GM21515 (cell line): Measurements from ENCODE around the gene ASMTL.
A peak's percentile ranks its signal among the peaks of the same experiment; 100 is the strongest.
"Not testable (repeated sequence)": the region's sequence is repeated elsewhere in the genome, so short reads cannot be mapped to it uniquely, and the experiment has no call there.

ENCODE experiments used
- ATAC-seq: cut with Tn5 transposase; IDR thresholded peaks from one replicate; pipeline ENCODE4 v1.9.1; 2021; ENCODE audit not compliant: unreplicated experiment

ASMTL gene

DNA sequence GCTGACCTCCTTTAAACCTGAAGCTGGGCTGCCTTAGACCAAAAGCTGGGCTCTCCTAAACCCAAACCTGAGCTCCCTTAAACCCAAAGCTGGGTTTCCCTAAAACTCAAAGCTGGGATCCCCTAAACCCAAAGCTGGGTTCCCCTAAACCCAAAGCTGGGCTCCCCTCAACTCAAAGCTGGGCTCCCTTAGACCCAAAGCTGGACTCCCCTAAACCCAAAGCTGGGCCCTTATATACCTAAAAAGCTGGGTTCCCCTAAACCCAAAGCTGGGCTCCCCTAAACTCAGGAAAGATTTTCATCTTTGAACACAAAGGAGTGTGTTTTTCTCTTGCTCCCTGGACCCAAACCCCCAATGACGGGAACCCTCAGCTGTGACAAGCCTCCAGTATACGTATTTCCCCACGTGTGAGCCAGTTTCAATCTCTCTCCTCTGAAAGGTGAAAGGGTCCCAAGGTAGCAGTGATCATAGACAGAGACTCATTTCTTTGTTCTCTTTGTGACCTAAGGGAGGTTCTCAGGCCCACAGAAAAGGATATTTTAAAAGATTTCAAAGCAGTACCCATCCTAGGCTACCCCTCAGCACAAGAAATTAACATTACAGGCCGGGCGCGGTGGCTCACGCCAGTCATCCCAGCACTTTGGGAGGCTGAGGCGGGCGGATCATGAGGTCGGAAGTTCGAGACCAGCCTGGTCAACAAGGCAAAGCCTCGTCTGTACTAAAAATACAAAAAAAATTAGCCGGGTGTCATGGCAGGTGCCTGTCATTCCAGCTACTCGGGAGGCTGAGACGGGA, 31.3 kb upstream of the ASMTL start:
- ATAC-seq = peak; percentile 46

DNA sequence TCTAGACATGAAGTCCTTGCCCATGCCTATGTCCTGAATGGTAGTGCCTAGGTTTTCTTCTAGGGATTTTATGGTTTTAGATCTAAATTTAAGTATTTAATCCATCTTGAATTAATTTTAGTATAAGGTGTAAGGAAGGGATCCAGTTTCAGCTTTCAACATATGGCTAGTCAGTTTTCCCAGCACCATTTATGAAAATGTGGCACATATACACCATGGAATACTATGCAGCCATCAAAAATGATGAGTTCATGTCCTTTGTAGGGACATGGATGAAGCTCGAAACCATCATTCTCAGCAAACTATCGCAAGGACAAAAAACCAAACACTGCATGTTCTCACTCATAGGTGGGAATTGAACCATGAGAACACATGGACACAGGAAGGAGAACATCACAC, 29.8 kb upstream of the ASMTL start:
- ATAC-seq = not testable (repeated sequence)

DNA sequence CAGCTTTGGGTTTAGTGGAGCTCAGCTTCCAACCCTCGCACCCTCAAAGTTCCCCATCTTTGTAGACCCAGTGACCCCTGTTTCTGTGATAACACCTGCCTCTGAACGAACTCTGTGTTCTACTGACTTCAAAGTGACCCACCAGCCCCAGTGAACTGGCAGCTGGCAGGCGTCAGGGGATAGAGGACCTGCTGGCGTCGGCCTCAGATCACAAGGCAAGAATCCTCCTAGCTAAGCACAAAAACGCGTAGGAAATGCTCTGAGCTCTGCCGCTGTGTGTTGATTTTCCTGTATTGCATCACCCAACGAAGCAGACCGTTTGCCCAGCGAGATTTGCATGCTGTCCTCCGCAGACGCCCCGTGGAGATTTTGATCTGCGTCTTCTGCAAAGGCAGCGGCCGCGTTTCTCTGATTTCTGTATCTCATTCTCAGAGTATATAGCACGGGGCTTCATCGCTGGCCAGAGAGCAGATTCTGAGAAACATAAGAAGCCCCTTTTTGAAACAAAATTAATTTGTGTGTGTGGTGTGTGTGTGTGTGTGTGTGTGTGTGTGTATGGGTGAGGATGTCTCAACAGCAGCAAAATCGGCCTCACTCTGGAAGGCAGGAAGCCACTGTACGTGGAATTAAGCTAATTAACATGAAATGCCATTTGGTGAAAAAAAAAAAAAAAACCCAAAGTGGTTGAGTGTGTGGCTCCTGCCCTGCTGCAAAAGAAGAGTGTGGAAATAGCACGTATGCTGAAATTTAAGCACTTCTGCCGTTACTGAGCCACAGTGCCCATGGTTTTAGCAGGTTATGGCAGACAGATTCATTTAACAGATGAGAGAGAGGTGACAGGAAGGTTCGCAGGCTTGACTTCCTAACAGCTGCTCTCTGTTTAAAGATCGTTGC, 29.2 kb upstream of the ASMTL start:
- ATAC-seq = peak; percentile 61

DNA sequence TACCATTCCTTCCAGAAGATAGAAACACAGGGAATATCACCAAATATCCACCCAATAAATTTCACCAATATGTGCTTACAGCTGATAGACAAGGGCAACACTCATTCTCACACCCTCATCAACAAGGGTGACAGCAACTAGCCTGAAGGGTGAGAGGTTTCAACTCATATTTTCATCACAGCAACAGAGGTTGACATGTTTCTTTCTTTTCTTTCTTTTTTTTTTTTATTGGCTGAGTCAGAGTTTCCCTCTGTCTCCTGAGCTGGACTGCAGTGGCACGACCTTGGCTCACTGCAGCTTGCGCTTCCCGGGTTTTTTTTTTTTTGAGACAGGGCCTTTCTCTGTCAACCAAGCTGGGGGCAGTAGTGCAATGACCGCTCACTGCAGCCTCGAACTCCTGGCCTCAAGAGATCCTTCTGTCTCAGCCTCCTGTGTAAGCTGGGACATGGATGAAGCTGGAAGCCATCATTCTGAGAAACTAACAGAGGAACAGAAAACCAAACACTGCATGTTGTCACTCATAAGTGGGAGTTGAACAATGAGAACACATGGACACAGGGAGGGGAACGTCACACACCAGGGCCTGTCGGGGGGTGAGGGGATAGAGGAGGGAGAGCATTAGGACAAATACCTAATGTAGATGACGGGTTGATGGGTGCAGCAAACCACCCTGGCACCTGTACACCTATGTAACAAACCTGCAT, 27.5 kb upstream of the ASMTL start:
- peak; percentile 0 for ATAC-seq

DNA sequence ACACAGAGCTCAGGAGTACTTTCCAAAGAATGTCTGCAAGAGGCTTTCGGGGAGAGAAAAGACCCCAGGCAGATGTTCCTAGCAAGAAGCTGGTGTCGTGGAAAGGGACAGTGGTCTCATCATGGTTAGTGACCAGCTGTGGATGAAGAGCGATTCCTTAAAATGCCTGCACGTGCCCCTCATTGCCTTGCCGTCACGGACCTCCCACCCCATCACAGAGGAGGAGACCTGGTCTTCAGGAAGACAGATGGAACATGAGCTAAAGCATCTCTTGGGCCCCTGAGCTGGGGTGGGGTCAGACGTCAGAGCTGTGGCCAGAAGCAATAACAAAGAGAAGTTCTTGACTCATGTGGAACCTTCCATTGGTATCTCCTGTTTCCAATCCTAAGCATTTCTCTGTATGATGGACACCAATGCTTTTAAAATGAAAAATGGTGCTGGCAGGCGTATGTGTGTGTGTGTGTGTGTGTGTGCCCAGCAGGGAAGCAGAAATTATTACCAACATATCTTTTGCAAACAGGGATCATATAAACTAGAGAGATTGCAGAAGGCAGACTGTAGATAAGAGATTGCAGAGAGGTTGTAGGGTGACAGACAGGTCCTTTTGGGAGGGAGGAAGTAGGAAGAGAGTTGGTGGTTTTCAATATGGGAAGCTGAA, 25.2 kb upstream of the ASMTL start:
- no peak for ATAC-seq

DNA sequence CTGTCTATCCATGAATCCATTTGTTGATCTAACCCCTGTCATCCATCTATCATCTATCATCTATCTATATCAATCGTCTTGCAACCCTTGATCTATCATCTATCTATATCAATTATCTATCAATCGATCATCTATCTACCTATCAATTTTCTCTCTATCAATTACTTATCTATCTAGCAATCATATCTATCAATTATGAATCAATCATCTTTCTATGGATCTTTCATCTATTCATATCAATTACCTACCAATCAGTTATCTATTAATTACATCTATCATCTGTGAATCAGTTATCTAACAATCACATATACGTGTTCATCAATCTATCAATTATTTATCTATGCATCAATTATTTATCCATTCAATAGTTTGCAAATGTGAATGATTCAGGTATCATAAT, 24.5 kb upstream of the ASMTL start:
- ATAC-seq = no peak

DNA sequence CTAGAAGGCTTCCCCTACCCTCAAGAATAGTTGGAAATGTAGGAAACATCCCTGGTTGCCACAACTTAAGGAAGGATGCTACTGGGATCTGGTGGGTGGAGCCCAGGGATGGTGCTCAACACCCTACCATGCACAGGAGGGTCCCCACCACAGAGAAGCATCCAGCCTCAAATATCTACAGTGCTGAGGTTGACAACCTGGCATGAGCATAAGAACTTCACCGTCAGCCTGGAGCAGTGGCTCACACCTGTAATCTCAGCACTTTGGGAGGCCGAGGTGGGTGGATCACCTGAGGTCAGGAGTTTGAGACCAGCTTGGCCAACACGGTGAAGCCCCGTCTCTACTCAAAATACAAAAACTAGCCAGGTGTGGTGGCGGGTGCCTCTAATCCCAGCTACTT, 24.0 kb upstream of the ASMTL start:
- no peak for ATAC-seq

DNA sequence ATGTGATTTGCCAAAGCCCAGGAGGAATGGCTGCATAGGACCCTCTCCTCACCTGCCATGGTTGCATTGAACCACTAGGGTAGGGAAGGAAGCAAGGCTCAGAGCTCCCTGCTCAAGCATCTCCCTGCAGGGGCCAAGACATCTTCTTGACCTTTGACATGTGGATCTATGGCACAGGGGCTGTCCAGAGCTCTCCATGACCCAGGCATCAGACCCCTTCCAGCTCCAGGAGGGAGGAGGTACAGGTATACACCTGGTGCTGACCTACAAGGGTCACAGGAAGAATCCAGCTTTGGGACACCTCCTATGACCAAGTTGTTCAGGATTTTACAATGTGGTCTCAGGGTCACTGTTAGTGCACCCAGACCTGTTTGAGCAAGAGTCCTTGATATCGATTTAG, 23.2 kb upstream of the ASMTL start:
- no peak for ATAC-seq

DNA sequence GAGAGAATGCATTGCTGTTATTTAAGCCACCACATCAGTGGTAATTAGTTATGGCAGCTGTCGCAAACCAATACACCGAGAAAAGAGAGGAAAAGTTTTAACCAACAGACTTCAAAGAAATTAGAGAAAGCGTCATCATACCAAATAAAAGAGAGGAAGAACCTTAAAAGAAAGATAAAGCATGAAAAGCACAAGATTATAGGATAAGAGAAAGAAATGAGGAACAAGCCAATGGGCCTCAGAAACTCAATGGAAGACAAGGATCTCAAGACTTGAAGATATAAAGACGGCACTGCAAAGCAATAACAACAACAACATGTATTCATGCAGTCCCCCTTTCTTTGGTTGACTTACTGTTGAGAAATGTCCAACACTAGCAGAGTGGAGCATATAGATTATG, 22.8 kb upstream of the ASMTL start:
- no peak for ATAC-seq

DNA sequence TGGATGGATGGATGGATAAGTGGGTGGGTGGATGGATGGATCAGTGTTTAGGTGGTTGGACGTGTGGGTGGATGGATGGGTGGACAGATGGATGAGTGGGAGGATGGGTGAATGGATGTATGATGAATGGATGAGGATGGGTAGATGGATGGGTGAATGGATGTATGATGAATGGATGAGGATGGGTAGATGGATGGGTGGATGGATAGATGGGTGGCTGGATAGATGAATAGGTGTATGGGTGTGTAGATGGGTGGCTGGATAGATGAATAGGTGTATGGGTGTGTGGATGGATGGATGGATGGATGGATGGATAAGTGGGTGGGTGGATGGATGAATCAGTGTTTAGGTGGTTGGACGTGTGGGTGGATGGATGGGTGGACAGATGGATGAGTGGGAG, 21.9 kb upstream of the ASMTL start:
- not testable (repeated sequence) for ATAC-seq

DNA sequence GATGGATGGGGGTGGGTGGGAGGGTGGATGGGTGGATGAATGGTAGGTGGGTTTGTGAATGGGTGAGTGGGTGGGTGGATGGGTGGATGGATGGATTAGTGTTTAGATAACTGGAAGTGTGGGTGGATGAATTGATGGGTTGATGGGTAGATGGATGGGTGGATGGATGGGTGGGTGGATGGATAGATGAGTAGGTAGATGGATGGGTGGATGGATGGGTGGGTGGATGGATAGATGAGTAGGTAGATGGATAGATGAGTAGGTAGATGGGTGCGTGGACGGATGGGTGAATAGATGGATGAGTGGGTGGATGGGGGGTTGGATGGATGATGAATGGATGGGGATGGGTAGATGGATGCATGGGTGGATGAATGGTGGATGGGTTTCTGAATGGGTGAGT, 20.3 kb upstream of the ASMTL start:
- ATAC-seq = no peak

DNA sequence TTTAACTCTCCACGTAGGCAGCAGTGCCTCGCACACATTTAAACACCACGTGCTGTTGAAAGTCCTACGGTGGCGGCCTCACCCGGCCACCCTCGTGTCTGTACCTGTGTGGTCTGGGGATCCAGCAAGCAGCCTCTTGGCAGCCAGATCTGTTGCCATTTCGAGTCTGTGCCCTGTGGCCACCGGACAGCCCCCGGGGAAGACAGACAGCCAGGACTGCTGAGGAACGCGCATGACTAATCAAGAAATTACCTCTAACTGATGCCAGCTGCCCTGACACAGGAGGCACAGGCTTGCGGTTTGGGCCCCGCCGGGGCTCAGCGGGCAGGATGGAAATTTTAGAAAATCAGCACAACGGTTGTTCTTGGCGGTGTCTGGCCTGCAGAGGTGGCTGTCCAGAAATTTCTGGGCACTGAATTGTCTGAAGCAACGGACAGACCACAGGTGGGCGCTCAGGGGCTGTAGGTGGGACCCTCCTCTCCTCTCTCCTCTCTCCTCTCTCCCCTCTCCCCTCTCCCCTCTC, 15.6 kb upstream of the ASMTL start:
- ATAC-seq = peak; percentile 26

DNA sequence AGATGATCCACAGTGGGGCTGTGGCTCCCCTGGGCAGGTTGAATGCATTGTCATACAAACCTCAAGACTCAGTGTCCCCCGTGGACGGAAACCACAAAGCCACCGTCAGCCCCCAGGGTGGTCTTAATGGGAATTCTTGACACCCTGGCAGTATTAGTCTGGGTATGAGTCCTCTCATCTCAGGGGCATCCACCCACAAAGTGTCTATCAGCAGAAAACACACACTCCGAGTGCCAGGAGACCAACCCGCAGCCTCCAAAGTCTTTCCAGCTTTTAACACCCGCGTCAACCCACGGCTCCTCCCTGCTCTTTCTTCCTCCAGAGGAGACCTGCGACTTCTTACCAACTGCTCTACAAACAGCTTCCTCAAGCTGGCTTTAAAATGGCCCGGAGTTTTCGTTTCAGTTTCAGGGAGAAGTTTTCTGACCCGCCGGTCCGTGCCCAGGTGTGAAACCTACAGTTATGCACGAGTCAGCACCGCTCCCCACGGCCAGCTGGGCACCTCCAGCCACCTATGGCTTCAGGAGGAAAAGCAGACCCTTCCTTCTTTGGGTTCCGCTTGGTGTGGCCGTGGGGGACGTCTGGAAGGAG, 14.4 kb upstream of the ASMTL start:
- ATAC-seq = peak; percentile 51

DNA sequence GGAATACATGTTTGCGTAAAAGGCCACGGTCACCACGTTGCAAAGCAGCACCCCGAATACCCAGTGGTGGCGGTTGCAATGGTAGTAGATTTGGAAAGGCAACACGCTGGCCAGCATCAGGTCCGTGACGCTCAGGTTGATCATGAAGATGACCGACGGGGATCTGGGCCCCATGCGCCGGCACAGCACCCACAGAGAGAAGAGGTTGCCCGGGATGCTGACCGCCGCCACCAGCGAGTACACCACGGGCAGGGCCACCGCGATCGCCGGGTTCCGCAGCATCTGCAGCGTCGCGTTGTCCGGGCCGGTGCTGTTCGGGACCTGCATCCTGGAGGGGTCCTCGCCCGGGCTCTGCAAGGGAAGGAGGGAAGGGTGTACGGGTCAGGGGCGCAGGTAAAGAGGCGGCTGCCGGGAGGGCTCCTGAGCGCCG, 13.5 kb upstream of the ASMTL start:
- ATAC-seq = no peak

DNA sequence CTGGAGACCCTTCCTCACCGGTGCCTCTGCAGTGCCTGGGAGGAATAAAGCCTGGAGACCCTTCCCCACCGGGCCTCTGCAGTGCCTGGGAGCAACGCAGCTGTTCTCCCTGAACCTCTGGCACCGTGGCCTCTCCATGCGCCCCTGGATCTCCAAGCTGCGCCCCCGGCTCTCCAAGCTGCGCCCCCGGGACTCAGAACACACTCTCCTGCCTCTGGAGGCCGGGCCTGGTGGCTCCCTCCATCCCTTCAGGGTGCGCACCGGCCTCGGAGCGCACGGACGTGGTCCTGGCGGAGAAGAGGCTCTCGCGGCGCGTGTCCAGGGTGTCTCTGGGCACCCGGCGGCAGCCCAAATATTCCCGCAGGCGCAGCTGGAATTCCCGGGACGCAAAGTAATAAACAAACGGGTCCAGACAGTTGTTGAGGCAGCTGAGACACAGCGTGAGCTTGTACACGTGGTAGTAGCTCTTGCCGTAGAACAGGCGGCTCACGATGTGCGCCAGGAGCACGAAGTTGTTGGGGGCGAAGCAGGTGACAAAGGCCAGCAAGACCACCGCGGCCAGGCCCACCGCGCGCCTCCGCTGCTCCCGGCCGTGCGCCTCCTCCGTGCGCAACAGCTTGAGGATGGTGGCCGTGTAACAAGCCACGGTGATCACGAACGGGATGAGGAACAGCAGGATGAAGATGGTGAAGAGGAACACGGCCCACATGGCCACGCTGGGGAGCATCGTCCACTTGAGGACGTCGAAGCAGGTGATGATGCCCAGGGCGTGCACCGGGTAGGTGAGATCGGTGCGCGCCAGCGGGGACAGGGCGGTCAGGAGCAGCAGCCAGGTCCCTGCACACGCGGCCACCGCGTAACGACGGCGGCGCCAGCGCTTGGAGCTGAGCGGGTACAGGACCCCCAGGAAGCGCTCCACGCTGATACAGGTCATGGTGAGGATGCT, 12.8 kb upstream of the ASMTL start:
- no peak for ATAC-seq

DNA sequence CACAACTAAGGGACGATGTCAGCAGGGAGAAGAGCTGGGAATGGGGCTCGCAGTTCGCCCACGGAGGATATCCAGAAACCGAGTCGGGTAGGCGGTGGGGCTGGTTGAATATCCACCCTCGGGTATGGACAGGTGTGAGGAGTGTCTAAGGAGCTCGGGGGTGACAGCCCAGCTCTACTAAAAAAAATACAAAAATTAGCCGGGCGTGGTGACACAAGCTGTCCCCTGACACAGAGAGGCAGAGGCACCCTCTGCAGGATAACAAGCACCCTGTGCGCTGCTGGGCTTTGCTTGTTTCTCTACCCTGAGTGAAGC, 12.2 kb upstream of the ASMTL start:
- no peak for ATAC-seq

DNA sequence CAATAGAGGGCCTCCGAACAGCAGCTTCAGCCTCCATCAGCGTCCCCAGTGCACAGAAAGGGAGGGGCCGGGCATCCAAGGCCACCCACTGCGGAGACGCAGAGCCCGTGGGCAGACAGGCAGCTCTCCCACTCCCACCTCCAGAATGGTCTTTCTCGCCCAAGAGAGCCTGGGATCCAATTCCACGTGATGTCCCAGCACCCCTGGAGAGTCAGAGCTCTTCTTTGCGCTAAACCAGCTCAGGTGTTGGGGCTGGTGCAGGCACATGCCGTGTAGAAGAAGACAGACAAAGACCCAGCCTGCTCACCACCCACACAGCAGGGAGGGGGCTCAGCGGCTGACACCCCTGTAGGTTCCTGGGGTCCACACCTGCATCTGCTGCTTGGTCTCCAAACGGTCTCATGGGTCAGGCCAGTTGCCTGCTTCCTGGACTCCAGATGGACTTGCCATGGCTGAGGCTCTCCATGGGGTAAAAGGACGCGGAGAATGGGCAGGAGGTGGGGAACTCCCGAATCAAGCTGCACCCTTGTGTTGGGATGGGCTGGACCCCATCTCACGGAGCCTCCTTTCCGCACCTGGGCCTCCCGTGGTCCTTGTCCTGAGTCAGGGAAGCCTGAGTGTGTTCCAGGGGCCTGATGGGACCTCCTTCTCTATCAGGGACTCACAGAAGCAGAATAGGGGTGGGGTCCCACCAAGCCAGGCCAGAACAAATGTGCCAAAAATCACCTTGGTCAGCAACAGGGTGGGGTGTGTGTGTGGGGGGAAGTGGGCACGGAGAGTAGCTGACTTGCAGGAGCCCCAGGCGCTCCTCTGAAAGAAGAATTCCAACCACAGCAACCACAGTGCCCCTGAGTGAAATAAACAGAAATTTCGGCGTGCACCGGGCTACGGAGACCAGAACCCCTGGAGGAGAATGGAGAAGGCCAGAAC, 11.6 kb upstream of the ASMTL start:
- ATAC-seq = no peak

DNA sequence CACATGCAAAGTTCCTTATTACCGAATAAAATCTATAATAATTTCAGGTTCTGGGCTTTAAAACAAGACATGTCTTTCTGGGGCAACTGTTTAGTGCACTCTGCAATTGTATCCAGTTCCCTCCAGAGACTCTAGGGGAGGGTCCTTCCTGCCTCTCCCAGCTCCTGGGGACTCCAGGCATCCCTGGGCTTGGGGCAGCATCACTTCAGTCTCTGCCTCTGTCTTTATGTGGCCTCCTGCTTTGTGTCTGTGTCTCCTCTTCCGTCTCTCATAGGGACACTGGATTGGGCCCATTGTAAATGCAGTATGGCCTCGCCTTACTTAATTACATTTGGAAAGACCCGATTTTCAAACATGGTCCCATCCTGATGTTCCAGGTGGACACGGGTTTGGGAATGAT, 10.9 kb upstream of the ASMTL start:
- no peak for ATAC-seq
